ENCODE measurements around the gene SMTNL2.

DNA sequence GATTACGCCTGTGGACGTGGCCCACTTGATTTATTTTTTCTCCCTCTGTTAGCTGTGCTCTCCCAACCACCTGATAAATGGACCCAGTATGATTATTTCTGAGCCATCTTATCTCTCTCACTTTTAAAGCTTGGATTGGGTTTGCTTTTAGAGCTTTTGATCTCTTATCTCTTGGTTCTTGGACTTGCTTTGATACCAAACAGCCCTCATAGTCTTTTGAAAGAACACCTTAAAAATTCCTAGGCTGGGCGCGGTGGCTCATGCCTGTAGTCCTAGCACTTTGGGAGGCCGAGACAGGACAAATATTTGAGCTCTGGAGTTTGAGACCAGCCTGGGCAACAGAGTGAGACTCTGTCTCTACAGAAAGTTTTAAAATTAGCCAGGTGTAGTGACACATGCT lies 25.8 kb downstream of the SMTNL2 start:
- TF ChIP-seq, protein P1, sequence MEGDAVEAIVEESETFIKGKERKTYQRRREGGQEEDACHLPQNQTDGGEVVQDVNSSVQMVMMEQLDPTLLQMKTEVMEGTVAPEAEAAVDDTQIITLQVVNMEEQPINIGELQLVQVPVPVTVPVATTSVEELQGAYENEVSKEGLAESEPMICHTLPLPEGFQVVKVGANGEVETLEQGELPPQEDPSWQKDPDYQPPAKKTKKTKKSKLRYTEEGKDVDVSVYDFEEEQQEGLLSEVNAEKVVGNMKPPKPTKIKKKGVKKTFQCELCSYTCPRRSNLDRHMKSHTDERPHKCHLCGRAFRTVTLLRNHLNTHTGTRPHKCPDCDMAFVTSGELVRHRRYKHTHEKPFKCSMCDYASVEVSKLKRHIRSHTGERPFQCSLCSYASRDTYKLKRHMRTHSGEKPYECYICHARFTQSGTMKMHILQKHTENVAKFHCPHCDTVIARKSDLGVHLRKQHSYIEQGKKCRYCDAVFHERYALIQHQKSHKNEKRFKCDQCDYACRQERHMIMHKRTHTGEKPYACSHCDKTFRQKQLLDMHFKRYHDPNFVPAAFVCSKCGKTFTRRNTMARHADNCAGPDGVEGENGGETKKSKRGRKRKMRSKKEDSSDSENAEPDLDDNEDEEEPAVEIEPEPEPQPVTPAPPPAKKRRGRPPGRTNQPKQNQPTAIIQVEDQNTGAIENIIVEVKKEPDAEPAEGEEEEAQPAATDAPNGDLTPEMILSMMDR (IDR thresholded peaks at IDR 0.05 in 8 of 11, conservative IDR thresholded peaks at IDR 0.05 in 3 of 11), result no peak
- TF ChIP-seq POLR2A (IDR thresholded peaks at IDR 0.05), result no peak

Measured in spleen (tissue), 7 donors.